SK-N-SH (cell line): ENCODE measurements around the gene ADAMTS3.

Experiments used
- TF ChIP-seq, protein P1 (sequence below): fragments of 150-350 bp; IDR thresholded peaks from 2 replicates; pipeline ENCODE4 v1.6.1; 2016; ENCODE audit warnings: mild to moderate bottlenecking, low read depth, low read length
- TF ChIP-seq, protein P2 (sequence below): fragments of 200-600 bp; sonication (generic); IDR thresholded peaks from 2 replicates; pipeline ENCODE4 v1.6.1; 2017; ENCODE audit warnings: antibody characterized with exemption, mild to moderate bottlenecking, moderate library complexity

DNA sequence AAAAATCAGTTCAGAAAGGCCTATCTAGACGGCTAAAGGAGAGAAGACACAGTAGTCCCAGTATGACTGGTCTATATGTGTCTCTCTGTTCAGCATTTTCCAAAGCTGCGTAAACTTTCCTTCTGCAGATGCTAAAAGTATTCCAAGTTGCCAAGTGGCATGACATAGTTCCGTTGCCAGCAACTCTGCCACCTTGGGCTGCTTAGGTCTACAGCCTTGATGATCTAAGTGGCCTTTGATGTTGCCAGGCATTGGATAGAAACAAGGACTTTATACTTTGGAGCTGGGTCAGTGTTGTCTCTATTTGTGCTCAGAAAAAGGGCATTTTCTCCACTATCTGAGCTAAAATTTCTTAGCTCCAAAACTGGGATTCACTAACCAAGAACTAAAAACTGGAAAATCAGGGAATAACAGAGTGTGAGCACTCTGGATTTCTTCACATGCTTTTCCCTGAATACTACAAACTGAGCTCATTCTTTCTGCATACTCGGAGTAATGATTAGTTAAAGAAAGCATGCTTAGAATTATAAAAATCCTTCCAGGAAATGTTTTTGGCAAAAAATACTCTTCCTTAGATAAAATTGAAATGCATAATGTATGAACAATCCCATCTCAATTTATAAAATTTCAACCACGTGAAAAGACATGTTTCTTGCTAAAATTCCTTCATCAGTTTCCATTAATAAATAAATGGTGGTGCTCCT lies 191.4 kb downstream of the ADAMTS3 start:
- TF ChIP-seq, protein P1, sequence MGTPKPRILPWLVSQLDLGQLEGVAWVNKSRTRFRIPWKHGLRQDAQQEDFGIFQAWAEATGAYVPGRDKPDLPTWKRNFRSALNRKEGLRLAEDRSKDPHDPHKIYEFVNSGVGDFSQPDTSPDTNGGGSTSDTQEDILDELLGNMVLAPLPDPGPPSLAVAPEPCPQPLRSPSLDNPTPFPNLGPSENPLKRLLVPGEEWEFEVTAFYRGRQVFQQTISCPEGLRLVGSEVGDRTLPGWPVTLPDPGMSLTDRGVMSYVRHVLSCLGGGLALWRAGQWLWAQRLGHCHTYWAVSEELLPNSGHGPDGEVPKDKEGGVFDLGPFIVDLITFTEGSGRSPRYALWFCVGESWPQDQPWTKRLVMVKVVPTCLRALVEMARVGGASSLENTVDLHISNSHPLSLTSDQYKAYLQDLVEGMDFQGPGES = no peak
- TF ChIP-seq, protein P2, sequence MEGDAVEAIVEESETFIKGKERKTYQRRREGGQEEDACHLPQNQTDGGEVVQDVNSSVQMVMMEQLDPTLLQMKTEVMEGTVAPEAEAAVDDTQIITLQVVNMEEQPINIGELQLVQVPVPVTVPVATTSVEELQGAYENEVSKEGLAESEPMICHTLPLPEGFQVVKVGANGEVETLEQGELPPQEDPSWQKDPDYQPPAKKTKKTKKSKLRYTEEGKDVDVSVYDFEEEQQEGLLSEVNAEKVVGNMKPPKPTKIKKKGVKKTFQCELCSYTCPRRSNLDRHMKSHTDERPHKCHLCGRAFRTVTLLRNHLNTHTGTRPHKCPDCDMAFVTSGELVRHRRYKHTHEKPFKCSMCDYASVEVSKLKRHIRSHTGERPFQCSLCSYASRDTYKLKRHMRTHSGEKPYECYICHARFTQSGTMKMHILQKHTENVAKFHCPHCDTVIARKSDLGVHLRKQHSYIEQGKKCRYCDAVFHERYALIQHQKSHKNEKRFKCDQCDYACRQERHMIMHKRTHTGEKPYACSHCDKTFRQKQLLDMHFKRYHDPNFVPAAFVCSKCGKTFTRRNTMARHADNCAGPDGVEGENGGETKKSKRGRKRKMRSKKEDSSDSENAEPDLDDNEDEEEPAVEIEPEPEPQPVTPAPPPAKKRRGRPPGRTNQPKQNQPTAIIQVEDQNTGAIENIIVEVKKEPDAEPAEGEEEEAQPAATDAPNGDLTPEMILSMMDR = no peak
